MM.1S (cell line): ENCODE data around the gene TTF1.

Source experiments
- CTCF ChIP-seq: fragments of 300-600 bp; sonication (generic); IDR thresholded peaks from 2 replicates; pipeline ENCODE4 v1.5.1; 2016; ENCODE audit warnings: antibody characterized with exemption, low read length, mixed read lengths
- EZH2 ChIP-seq: fragments of 300-600 bp; sonication (generic); optimal IDR thresholded peaks from 2 replicates; pipeline ENCODE3; 2017; ENCODE audit warnings: low read depth, mild to moderate bottlenecking, antibody characterized with exemption, low read length, mixed read lengths

GRCh38 chr9:132440735-132441134 is 34.1 kb upstream of the TTF1 start:
- TF ChIP-seq CTCF (no peak), EZH2 (no peak)
